PC-9 (cell line): ENCODE data around the gene DPH6.

ENCODE experiments used
- CTCF ChIP-seq: fragments of 200-600 bp; sonication (generic); conservative IDR thresholded peaks from 2 replicates; pipeline ENCODE4 v1.6.1; 2017; ENCODE audit warnings: mixed run types, antibody characterized with exemption, mild to moderate bottlenecking, moderate library complexity
- EZH2 ChIP-seq: fragments of 200-600 bp; sonication (generic); IDR thresholded peaks from 2 replicates; pipeline ENCODE4 v1.8.0; 2017; ENCODE audit warnings: antibody characterized with exemption, low read depth

GRCh38 chr15:35499723-35500122 lies 46.2 kb downstream of the DPH6 start:
- no peak for TF ChIP-seq CTCF
- no peak for TF ChIP-seq EZH2
